IgD-negative memory B cell (primary cell): Measurements from ENCODE around the gene SLC5A11. TPM values are rescaled to one million over a fixed set of nuclear protein-coding genes. Genes with fewer than 3 reads are reported as not detected.

Source experiments
- H3K27ac Mint-ChIP-seq, 3 donors: one replicate each; pipeline ENCODE4 v1.8.0; 2020 to 2022; ENCODE audit warnings: mild to moderate bottlenecking in 3 of 3, mixed read lengths in 3 of 3, moderate library complexity in 1 of 3
- H3K27me3 Mint-ChIP-seq: one replicate; pipeline ENCODE4 v1.8.0; 2021; ENCODE audit warnings: mixed read lengths
- H3K36me3 Mint-ChIP-seq: one replicate; pipeline ENCODE4 v1.8.0; 2020; ENCODE audit warnings: mild to moderate bottlenecking, mixed read lengths
- H3K4me1 Mint-ChIP-seq, 3 donors: one replicate each; pipeline ENCODE4 v1.8.0; 2020 to 2022; ENCODE audit warnings: mixed read lengths in 3 of 3, mild to moderate bottlenecking in 1 of 3
- H3K4me3 Mint-ChIP-seq, 4 donors: one replicate each; pipeline ENCODE4 v1.8.0; 2020 to 2022; ENCODE audit warnings: mild to moderate bottlenecking in 4 of 4, mixed read lengths in 4 of 4, moderate library complexity in 3 of 4
- H3K9me3 Mint-ChIP-seq, 3 donors: one replicate each; pipeline ENCODE4 v1.8.0; 2020 to 2021; ENCODE audit warnings: mixed read lengths in 3 of 3, mild to moderate bottlenecking in 1 of 3
- polyA plus RNA-seq: library from polyadenylated mRNA; unstranded; fragments of 300-500 nt; fragmentation: Illumina TruSeq; gene quantifications from one replicate; pipeline ENCODE4 v1.2.3, GENCODE V29; 2021

SLC5A11 gene
- polyA plus RNA-seq, 1 donor from 2014 or later, result 0.13 TPM

DNA sequence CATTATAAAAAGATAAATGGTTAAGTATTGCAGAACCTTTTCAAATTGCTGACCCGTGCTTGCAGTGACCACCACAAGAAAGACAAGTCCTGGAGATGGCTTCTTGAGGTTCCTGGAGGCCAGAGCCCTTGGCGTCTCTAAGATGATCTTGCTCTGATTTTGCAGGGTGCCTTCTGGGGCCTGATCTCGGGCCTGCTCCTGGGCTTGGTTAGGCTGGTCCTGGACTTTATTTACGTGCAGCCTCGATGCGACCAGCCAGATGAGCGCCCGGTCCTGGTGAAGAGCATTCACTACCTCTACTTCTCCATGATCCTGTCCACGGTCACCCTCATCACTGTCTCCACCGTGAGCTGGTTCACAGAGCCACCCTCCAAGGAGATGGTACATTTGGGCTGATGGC, 63.0 kb downstream of the SLC5A11 start:
- H3K27me3 Mint-ChIP-seq, result no peaks in the 10 kb centered on the region
- H3K27ac Mint-ChIP-seq, result no peak overlapping the region
- peaks cover 0 to 1% (median 0%) of the 10 kb centered on the region in 3 donors for H3K9me3 Mint-ChIP-seq
- H3K4me3 Mint-ChIP-seq, result no peak overlapping the region
- H3K36me3 Mint-ChIP-seq, result no peaks in the 10 kb centered on the region
- peaks cover 0 to 4% (median 3%) of the 10 kb centered on the region in 3 donors for H3K4me1 Mint-ChIP-seq

DNA sequence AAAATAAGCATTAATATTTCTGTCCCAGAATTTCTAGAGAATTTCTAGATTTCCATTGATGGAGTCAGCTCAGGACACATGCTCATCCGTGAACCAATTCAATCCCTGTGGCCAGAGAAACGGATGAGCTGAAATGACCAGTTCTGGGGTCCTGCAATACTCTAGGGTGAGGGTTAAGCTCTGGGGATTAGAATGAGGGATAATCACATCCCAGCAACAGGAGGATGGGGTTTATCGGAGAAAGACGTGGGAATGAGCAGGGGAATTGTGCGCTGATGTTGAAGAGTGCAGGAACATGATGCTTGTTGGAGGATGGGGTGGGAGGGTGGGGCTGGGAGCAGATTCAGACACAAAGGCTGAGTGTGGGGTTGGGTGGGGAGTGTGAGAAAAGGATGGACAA, 64.1 kb downstream of the SLC5A11 start:
- no peak overlapping the region for H3K27ac Mint-ChIP-seq
- no peak overlapping the region for H3K4me3 Mint-ChIP-seq
- peaks cover 3% of the 10 kb centered on the region for H3K36me3 Mint-ChIP-seq
- no peaks in the 10 kb centered on the region for H3K9me3 Mint-ChIP-seq
- peaks cover 0 to 4% (median 3%) of the 10 kb centered on the region in 3 donors for H3K4me1 Mint-ChIP-seq
- H3K27me3 Mint-ChIP-seq, result no peaks in the 10 kb centered on the region

DNA sequence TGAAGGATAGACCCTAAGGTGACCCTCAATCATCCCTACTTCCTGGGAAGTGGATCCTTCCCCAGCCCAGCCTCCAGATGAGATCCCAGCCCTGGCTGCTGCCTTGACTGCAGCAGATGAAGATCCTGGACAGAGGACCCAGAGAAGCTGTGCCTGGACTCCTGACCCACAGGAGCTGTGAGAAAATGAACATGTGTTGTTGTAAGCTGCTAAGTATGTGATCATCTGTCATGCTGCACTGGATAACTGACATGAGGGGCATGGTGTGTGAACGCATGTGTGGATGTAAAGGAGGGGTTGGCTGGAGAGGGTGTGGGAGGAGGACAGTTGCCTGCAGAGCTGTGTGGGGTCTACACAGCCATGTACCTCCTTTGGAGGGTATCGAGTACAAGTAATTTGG, 69.3 kb downstream of the SLC5A11 start:
- Mint-ChIP-seq H3K36me3 (peaks cover 11% of the 10 kb centered on the region), H3K4me1 (peaks cover 0 to 4% (median 0%) of the 10 kb centered on the region in 3 donors), H3K9me3 (no peaks in the 10 kb centered on the region), H3K27me3 (no peaks in the 10 kb centered on the region), H3K27ac (peak overlapping the region in 2 of 3 donors; percentile 29 to 73), H3K4me3 (no peak overlapping the region)

DNA sequence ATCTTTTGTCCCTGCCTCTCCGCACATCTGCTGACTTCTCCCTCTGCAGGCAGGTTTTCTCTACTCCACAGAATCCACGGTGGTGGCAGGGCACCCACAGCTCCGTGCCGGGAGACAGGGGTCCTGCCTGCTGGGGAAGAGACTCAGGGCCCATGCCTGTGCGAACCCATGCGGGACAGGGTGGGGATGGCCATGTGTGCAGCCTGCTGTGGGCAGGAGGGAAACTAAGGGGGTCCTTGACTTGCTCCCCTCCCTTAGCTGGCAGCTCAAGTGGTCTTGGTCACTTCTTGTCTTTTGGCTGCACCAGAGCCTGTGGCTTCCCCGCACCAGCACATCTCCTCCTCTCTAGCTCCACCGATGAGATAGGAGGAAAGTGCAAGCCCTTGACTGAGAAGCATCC, 69.8 kb downstream of the SLC5A11 start:
- H3K4me1 Mint-ChIP-seq, result peaks cover 0 to 4% (median 0%) of the 10 kb centered on the region in 3 donors
- peaks cover 11% of the 10 kb centered on the region for H3K36me3 Mint-ChIP-seq
- H3K9me3 Mint-ChIP-seq, result no peaks in the 10 kb centered on the region
- H3K4me3 Mint-ChIP-seq, result no peak overlapping the region
- no peaks in the 10 kb centered on the region for H3K27me3 Mint-ChIP-seq
- H3K27ac Mint-ChIP-seq, result peak overlapping the region in 1 of 3 donors; percentile 58

DNA sequence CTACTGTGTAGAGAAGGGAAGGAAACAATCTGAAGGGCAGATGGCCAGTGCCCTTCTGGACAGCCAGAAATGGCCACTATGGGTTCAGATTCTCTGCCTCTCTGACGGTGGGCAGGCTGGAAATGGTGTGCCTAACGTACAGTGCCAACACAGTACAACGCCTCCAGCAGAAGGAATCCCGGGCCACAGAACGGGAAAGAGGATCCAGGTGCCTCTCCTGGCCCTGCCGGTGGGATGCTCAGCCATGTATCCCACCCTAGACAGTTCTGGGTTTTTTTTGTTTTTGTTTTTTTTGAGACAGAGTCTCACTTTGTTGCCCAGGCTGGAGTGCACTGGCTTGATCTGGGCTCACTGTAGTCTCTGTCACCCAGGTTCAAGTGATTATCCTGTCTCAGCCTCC, 71.5 kb downstream of the SLC5A11 start:
- Mint-ChIP-seq H3K4me1 (peaks cover 0 to 9% (median 0%) of the 10 kb centered on the region in 3 donors), H3K27me3 (no peaks in the 10 kb centered on the region), H3K27ac (no peak overlapping the region), H3K36me3 (peaks cover 15% of the 10 kb centered on the region), H3K9me3 (no peaks in the 10 kb centered on the region), H3K4me3 (no peak overlapping the region)

DNA sequence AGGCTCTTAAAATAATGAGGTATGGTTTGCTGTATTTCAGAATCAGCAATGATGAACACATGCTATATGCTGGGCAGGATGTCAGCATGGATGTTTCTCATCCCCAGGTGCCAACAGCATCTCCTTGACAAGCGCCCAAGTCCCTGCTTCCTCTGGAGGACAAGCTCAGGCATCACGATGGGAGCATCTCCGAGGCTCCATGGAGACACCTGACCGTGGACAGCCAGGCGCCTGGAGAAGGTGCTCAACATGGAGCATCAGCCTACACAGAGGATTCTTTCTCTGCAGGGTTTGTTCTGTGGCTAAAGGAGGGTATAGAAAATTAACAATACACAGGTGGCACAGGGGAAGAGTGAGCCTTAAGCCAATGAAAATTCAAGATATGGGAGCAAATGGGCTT, 72.1 kb downstream of the SLC5A11 start:
- Mint-ChIP-seq H3K4me3 (no peak overlapping the region), H3K27ac (no peak overlapping the region), H3K4me1 (peaks cover 0 to 9% (median 0%) of the 10 kb centered on the region in 3 donors), H3K9me3 (no peaks in the 10 kb centered on the region), H3K36me3 (peaks cover 16% of the 10 kb centered on the region), H3K27me3 (no peaks in the 10 kb centered on the region)

DNA sequence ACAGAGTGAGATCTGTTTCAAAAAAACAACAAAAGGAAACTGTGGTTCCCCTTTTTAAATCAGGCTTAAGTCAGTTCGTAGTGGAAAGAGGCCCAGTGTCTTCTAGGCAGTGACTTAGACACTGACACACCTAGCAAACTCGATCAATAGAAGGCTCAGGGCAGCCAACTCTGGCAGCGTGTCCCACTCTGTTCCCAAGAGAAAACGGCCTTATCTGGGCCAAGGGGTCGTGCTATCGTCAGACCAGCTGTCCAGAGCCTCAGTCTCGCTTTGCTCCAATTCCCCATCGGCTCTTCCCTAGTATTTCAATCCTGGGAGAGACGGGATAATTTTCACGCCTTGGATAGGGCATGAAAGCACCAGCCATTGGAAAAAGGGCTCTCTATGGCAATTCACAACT, 72.9 kb downstream of the SLC5A11 start:
- Mint-ChIP-seq H3K9me3 (no peaks in the 10 kb centered on the region), H3K36me3 (peaks cover 20% of the 10 kb centered on the region), H3K4me1 (peaks cover 0 to 9% (median 0%) of the 10 kb centered on the region in 3 donors), H3K4me3 (no peak overlapping the region), H3K27ac (peak overlapping the region in 1 of 3 donors; percentile 59), H3K27me3 (no peaks in the 10 kb centered on the region)

DNA sequence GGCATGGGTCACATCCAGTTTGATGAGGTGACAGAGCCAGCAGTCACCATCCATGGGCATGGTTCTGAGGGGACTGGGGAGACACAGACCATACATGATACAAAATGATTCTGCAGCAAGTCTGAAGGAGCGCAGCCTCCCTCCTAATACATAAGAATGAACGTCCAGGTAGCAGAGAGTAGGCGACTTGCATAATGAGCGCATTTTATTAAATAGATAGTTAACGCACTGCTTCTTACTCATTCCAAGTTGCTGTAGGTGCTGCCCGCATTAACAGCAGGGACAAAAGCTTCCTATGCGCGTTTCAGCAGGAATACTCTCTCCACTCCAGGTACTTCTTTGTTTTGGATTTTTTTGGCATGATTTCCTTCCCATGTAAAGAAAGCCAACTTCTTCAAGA, 73.8 kb downstream of the SLC5A11 start:
- Mint-ChIP-seq H3K4me1 (peaks cover 0 to 9% (median 0%) of the 10 kb centered on the region in 3 donors), H3K36me3 (peaks cover 17% of the 10 kb centered on the region), H3K4me3 (no peak overlapping the region), H3K9me3 (no peaks in the 10 kb centered on the region), H3K27me3 (no peaks in the 10 kb centered on the region), H3K27ac (no peak overlapping the region)

DNA sequence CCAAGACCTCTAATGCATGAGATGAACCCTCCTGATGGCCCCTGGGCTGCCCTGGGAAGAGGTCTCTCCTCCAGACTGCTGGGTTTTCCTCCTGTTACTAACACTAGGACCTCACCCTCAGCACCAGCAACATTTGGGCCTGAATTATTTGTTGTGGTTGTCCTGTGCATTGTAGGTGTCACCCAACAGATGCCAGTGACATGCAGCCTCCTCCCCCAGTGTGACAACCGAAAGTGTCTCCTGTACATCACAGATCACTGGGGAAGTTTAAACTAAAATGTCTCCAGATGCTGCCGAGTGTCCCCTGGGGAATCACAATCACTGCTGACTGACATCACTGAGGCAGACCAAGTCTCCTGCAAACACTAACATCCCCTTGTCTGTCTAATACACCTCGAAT, 74.8 kb downstream of the SLC5A11 start:
- Mint-ChIP-seq H3K36me3 (peaks cover 17% of the 10 kb centered on the region), H3K9me3 (no peaks in the 10 kb centered on the region), H3K27me3 (no peaks in the 10 kb centered on the region), H3K4me1 (peaks cover 0 to 9% (median 0%) of the 10 kb centered on the region in 3 donors), H3K4me3 (no peak overlapping the region), H3K27ac (peak overlapping the region in 2 of 3 donors; percentile 32 to 33)

DNA sequence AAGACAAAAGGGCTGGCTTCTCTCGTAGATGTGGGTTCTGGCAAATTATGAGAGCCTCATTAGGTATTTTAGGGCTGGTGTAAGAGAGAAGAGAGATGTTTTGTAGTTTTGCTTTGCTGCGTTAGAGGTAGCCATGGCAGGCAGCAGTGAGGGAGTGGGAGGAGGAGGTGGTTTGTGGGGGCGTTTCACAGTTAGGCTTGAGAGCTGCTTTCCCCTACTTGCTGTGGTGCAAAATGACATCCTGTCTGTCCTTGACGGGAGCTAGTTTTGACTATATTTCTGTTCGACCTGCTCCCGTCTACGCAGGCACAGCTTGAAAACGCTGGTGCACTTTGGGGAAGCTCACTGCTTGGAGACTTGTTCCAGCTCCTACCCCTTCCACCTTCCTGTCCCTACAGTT, 75.5 kb downstream of the SLC5A11 start:
- Mint-ChIP-seq H3K27ac (peak overlapping the region in 2 of 3 donors; percentile 32 to 33), H3K9me3 (no peaks in the 10 kb centered on the region), H3K36me3 (peaks cover 17% of the 10 kb centered on the region), H3K4me3 (no peak overlapping the region), H3K4me1 (peaks cover 0 to 9% (median 0%) of the 10 kb centered on the region in 3 donors), H3K27me3 (no peaks in the 10 kb centered on the region)

DNA sequence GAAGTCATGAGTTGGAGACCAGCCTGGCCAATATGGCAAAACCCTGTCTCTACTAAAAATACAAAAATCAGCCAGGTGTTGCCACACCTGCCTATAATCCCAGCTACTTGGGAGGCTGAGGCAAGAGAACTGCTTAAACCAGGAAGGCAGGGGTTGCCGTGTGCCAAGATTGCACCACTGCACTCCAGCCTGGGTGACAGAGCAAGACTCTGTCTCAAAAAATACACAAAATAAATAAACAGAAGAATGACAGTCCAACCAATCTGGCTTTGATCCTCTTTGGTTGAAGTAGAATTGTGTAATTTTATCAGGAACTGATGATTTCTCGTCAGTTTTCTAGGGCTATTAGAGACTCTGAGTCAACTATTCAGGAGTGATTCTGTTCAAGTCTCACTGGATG, 79.4 kb downstream of the SLC5A11 start:
- H3K4me1 Mint-ChIP-seq, result peaks cover 0 to 5% (median 0%) of the 10 kb centered on the region in 3 donors
- H3K9me3 Mint-ChIP-seq, result no peaks in the 10 kb centered on the region
- H3K27me3 Mint-ChIP-seq, result no peaks in the 10 kb centered on the region
- no peak overlapping the region for H3K27ac Mint-ChIP-seq
- H3K36me3 Mint-ChIP-seq, result peaks cover 9% of the 10 kb centered on the region
- H3K4me3 Mint-ChIP-seq, result no peak overlapping the region

DNA sequence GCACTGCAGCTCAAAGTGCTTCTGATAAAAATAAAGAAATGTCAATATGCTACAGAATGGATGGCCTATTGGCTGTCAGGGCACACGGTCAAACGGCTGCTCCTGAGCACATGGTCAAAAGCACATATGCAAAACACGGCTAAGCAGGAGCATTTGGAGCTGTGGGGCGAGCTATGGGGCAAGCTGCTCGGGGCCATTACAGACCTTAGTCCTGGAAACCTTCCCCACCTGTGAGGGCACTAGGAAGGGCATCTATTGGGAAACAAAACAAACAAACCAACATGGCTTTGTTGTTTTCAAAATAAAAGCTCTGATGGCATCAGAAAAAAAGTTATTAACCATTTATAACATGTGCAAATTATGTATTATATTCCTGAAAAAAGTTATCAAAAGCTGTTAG, 83.6 kb downstream of the SLC5A11 start:
- H3K36me3 Mint-ChIP-seq, result peaks cover 2% of the 10 kb centered on the region
- H3K4me3 Mint-ChIP-seq, result no peak overlapping the region
- peak overlapping the region in 1 of 3 donors; percentile 50 for H3K27ac Mint-ChIP-seq
- H3K4me1 Mint-ChIP-seq, result peaks cover 0 to 2% (median 0%) of the 10 kb centered on the region in 3 donors
- H3K27me3 Mint-ChIP-seq, result no peaks in the 10 kb centered on the region
- no peaks in the 10 kb centered on the region for H3K9me3 Mint-ChIP-seq

DNA sequence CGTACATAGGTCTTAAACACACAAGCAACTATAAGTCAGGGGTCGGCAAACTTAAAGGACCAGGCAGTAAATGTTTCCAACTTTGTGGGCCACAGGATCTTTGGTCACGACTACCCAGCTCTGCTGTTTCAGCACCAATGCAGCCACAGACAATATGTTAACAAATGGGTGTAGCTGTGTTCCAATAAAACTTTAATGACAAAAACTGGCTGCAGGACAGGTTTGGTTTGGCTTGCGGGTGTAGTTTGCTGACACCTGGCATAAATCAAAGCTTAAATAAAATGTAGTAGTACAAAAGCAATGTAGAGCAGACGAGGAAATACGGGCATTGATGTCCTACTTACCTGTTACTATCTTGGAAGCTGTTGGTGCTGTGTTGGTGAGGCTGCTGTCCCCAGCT, 84.7 kb downstream of the SLC5A11 start:
- H3K27me3 Mint-ChIP-seq, result no peaks in the 10 kb centered on the region
- H3K36me3 Mint-ChIP-seq, result peaks cover 2% of the 10 kb centered on the region
- peaks cover 0 to 2% (median 0%) of the 10 kb centered on the region in 3 donors for H3K4me1 Mint-ChIP-seq
- peak overlapping the region in 1 of 3 donors; percentile 62 for H3K27ac Mint-ChIP-seq
- H3K4me3 Mint-ChIP-seq, result no peak overlapping the region
- H3K9me3 Mint-ChIP-seq, result no peaks in the 10 kb centered on the region

DNA sequence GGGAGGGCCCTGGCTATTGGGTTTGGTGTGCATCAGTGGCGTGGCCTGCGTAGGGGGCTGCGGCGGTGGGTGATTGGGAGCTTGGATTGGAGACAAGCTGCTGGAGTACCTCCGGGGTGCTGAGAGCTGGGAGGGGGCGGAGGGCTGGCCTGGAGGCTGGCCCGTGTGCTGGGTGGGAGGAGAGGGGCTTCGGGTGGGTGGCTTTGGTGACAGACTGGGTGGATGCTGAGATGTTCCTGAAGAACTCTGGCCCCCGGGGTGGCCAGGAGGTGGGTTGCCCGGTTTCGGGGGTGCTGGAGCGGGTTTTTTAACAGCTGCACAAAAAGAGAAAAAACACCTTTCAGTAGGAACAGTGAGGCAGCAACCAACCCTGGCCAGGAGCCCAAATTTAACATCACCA, 85.3 kb downstream of the SLC5A11 start:
- Mint-ChIP-seq H3K27ac (no peak overlapping the region), H3K4me1 (peaks cover 0 to 2% (median 0%) of the 10 kb centered on the region in 3 donors), H3K9me3 (no peaks in the 10 kb centered on the region), H3K4me3 (no peak overlapping the region), H3K36me3 (peaks cover 2% of the 10 kb centered on the region), H3K27me3 (no peaks in the 10 kb centered on the region)

DNA sequence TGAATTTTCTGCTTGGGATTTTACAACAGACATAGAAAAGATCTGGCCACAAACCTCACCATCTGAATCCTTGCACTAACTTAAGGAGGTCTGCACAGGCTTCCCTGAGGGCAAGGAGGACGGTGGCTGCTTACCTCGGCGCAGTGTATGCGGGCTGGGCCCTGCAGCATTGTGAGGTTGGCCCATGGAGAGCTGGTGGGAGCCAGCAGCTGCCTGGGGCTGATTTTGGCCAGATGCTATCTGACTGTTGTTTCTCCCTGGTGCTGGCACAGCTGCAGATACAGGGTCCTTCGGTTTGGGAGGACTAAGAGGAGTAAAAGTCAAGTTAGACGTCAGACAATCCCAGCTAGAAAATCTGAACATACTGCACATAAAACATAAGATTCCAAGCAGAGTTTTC, 89.6 kb downstream of the SLC5A11 start:
- Mint-ChIP-seq H3K27ac (no peak overlapping the region), H3K4me3 (no peak overlapping the region), H3K4me1 (peaks cover 0 to 2% (median 0%) of the 10 kb centered on the region in 3 donors), H3K9me3 (no peaks in the 10 kb centered on the region), H3K27me3 (no peaks in the 10 kb centered on the region), H3K36me3 (peaks cover 2% of the 10 kb centered on the region)

DNA sequence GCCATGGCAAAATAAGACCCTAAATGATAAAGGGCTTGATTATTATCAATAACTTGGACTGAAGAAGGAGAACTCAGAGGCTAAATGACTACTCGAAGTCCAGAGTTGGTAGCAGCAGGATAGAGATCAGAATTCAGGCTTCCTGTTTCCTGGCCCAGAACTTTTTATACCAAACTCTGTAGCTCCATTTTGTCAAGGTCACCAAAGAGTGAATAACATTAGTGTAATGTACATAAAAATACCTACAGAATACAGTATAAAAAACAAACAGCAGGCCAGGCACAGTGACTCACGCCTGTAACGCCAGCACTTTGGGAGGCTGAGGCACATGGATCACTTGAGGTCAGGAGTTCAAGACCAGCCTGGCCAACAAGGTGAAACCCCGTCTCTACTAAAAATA, 90.4 kb downstream of the SLC5A11 start:
- Mint-ChIP-seq H3K4me3 (no peak overlapping the region), H3K27me3 (no peaks in the 10 kb centered on the region), H3K4me1 (peaks cover 0 to 2% (median 0%) of the 10 kb centered on the region in 3 donors), H3K9me3 (no peaks in the 10 kb centered on the region), H3K27ac (no peak overlapping the region), H3K36me3 (peaks cover 2% of the 10 kb centered on the region)
